Measurements from ENCODE around the gene TEX29. TPM values are rescaled to one million over a fixed set of nuclear protein-coding genes. Genes with fewer than 3 reads are reported as not detected.

The TEX29 gene
- total RNA-seq, 1 donor from 2014 or later = not detected

GRCh38 chr13:111356795-111357194, 36.4 kb downstream of the TEX29 start:
- no peak overlapping the region for H3K27ac ChIP-seq (replicated peaks)
- no peak for TF ChIP-seq CTCF (IDR thresholded peaks at IDR 0.05; ENCODE audit: borderline replicate concordance)
- no peaks in the 10 kb centered on the region for H3K36me3 ChIP-seq
- intact Hi-C loops (cut with micrococcal nuclease) = no loop called here
- H3K4me1 ChIP-seq = no peaks in the 10 kb centered on the region
- no peak for DNase-seq
- H3K27me3 ChIP-seq (ENCODE audit: low read depth) = peaks cover 16% of the 10 kb centered on the region
- H3K9me3 ChIP-seq (replicated peaks) = peaks cover 7% of the 10 kb centered on the region
- no peak overlapping the region for H3K4me3 ChIP-seq

GRCh38 chr13:111359237-111359915, 38.9 kb downstream of the TEX29 start:
- Histone ChIP-seq H3K9me3 (replicated peaks) (no peaks in the 10 kb centered on the region), H3K36me3 (no peaks in the 10 kb centered on the region), H3K4me3 (no peak overlapping the region), H3K4me1 (no peaks in the 10 kb centered on the region), H3K27ac (replicated peaks) (no peak overlapping the region), H3K27me3 (ENCODE audit: low read depth) (peaks cover 40% of the 10 kb centered on the region)
- DNase-seq = no peak
- intact Hi-C loops (cut with micrococcal nuclease) = no loop called here
- no peak for TF ChIP-seq CTCF (IDR thresholded peaks at IDR 0.05; ENCODE audit: borderline replicate concordance)

GRCh38 chr13:111359930-111360329, 39.5 kb downstream of the TEX29 start:
- intact Hi-C loops (cut with micrococcal nuclease) = no loop called here
- H3K36me3 ChIP-seq = no peaks in the 10 kb centered on the region
- H3K4me1 ChIP-seq = no peaks in the 10 kb centered on the region
- H3K9me3 ChIP-seq (replicated peaks) = no peaks in the 10 kb centered on the region
- H3K27ac ChIP-seq (replicated peaks) = no peak overlapping the region
- peaks cover 42% of the 10 kb centered on the region for H3K27me3 ChIP-seq (ENCODE audit: low read depth)
- DNase-seq = no peak
- no peak overlapping the region for H3K4me3 ChIP-seq
- TF ChIP-seq CTCF (IDR thresholded peaks at IDR 0.05; ENCODE audit: borderline replicate concordance) = no peak

GRCh38 chr13:111360452-111360851, 40.0 kb downstream of the TEX29 start:
- Histone ChIP-seq H3K27me3 (ENCODE audit: low read depth) (peaks cover 48% of the 10 kb centered on the region), H3K36me3 (no peaks in the 10 kb centered on the region), H3K27ac (replicated peaks) (no peak overlapping the region), H3K4me1 (no peaks in the 10 kb centered on the region), H3K4me3 (no peak overlapping the region), H3K9me3 (replicated peaks) (no peaks in the 10 kb centered on the region)
- intact Hi-C loops (cut with micrococcal nuclease) = no loop called here
- no peak for DNase-seq
- no peak for TF ChIP-seq CTCF (IDR thresholded peaks at IDR 0.05; ENCODE audit: borderline replicate concordance)

GRCh38 chr13:111361046-111361872, 40.8 kb downstream of the TEX29 start:
- Histone ChIP-seq H3K36me3 (no peaks in the 10 kb centered on the region), H3K9me3 (replicated peaks) (no peaks in the 10 kb centered on the region), H3K27ac (replicated peaks) (no peak overlapping the region), H3K27me3 (ENCODE audit: low read depth) (peaks cover 48% of the 10 kb centered on the region), H3K4me3 (no peak overlapping the region), H3K4me1 (no peaks in the 10 kb centered on the region)
- no peak for TF ChIP-seq CTCF (IDR thresholded peaks at IDR 0.05; ENCODE audit: borderline replicate concordance)
- no peak for DNase-seq
- intact Hi-C loops (cut with micrococcal nuclease) = no loop called here

Data from left ventricle myocardium inferior (tissue), 1 donor.